Mammary epithelial cell (primary cell): ENCODE results near the gene DNAH17.

Experiments
- EZH2 ChIP-seq: IDR thresholded peaks from 2 replicates; pipeline ENCODE4 v1.6.1; 2012; ENCODE audit warnings: low read length, inconsistent platforms, borderline replicate concordance
- TF ChIP-seq, protein P1 (sequence below), 2 donors: IDR thresholded peaks in 1 of 2; conservative IDR thresholded peaks in 1 of 2; 2 replicates each; pipeline ENCODE4 v1.5.1; 2011 to 2012; ENCODE audit warnings: inconsistent platforms in 2 of 2, low read length in 2 of 2, mild to moderate bottlenecking in 2 of 2, control low read depth in 1 of 2, low read depth in 1 of 2; ENCODE audit not compliant: insufficient read depth in 1 of 2; ENCODE audit errors: extremely low read depth in 1 of 2

DNA sequence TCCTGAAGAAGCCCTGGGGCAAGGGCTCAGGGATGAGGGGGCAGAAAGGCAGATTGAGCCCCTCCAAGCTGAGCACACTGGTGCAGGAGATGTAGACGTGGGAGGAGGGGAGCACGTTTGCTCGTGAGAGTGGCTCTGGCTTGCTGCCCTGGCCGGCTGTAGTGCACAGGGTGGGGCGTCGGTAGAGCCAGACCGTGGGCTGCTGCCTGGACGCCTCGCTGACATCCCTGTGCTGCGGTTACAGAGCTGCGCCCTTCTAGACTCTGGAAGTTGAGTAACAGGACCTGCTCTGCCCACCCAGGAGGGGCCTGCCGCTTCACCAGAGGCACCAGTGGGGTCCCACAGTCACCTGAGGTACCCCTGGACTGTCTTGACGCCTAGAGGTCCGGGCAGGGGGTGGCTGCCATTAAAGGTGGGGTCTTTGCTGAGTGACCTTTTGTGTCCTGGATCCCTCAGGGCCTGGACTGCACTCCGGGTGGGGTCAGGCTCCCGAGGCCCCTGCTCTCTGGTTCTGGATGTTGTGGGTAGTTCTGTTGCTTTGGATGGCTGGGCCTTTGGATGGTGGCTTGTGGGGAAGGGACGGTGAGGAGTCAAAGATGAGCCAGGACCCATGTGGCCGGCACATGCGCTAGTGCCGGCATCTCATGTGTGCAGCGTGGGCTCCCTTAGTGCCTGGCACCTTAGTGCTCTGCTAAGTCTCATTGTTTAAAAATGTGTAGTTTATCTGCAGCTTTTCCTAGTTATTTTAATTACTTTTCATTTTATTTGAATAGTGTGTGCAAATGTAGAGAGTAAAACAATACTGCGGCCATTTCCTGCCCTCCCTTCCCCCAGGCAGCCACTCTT lies 157.0 kb downstream of the DNAH17 start:
- TF ChIP-seq, protein P1, sequence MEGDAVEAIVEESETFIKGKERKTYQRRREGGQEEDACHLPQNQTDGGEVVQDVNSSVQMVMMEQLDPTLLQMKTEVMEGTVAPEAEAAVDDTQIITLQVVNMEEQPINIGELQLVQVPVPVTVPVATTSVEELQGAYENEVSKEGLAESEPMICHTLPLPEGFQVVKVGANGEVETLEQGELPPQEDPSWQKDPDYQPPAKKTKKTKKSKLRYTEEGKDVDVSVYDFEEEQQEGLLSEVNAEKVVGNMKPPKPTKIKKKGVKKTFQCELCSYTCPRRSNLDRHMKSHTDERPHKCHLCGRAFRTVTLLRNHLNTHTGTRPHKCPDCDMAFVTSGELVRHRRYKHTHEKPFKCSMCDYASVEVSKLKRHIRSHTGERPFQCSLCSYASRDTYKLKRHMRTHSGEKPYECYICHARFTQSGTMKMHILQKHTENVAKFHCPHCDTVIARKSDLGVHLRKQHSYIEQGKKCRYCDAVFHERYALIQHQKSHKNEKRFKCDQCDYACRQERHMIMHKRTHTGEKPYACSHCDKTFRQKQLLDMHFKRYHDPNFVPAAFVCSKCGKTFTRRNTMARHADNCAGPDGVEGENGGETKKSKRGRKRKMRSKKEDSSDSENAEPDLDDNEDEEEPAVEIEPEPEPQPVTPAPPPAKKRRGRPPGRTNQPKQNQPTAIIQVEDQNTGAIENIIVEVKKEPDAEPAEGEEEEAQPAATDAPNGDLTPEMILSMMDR (conservative IDR thresholded peaks at IDR 0.05 in 1 of 2, IDR thresholded peaks at IDR 0.05 in 1 of 2; ENCODE audit: extremely low read depth in 1 of 2, insufficient read depth in 1 of 2, low read depth in 1 of 2, low read length in 2 of 2): no peak
- TF ChIP-seq EZH2: no peak
